Measurements from ENCODE around the gene CR2.

CR2 gene

DNA sequence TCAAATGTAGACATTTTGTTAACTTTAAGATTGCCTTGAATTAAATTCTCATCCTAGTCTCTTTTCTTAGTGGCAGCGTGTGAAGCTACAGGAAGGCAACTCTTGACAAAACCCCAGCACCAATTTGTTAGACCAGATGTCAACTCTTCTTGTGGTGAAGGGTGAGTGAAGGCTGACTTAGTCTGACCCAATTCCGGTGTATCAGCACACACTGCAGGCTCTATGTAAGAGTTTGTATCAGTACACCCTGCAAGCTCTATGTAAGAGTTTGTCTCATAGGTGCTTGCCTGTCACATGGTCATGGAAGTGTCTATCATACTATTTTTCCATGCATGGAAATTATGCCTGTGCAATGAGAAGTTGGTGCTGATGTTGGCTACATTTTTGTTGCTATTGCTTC lies 16.8 kb downstream of the CR2 start:
- Histone ChIP-seq H3K27ac (ENCODE audit: low read depth, low read length, poor library complexity, severe bottlenecking) (no peak overlapping the region), H3K9me3 (ENCODE audit: low read length) (no peaks in the 10 kb centered on the region), H3K79me2 (ENCODE audit: insufficient read depth, low read length) (no peaks in the 10 kb centered on the region), H3K9me2 (ENCODE audit: low read depth, low read length) (no peaks in the 10 kb centered on the region), H3K27me3 (ENCODE audit: insufficient read depth, low read length) (no peaks in the 10 kb centered on the region), H2AFZ (ENCODE audit: low read length) (no peak overlapping the region), H4K20me1 (ENCODE audit: insufficient read depth, low read length) (no peaks in the 10 kb centered on the region), H3F3A (ENCODE audit: insufficient read depth, low read length) (no peaks in the 10 kb centered on the region), H3K4me3 (ENCODE audit: low read depth, low read length, poor library complexity, severe bottlenecking) (no peak overlapping the region), H3K4me2 (ENCODE audit: low read length) (no peak overlapping the region), H3K9ac (ENCODE audit: low read length) (no peak overlapping the region), H3K4me1 (ENCODE audit: insufficient read depth, low read length, severe bottlenecking) (no peaks in the 10 kb centered on the region), H3K36me3 (ENCODE audit: insufficient read depth, low read length) (no peaks in the 10 kb centered on the region)
- TF ChIP-seq, protein P1, sequence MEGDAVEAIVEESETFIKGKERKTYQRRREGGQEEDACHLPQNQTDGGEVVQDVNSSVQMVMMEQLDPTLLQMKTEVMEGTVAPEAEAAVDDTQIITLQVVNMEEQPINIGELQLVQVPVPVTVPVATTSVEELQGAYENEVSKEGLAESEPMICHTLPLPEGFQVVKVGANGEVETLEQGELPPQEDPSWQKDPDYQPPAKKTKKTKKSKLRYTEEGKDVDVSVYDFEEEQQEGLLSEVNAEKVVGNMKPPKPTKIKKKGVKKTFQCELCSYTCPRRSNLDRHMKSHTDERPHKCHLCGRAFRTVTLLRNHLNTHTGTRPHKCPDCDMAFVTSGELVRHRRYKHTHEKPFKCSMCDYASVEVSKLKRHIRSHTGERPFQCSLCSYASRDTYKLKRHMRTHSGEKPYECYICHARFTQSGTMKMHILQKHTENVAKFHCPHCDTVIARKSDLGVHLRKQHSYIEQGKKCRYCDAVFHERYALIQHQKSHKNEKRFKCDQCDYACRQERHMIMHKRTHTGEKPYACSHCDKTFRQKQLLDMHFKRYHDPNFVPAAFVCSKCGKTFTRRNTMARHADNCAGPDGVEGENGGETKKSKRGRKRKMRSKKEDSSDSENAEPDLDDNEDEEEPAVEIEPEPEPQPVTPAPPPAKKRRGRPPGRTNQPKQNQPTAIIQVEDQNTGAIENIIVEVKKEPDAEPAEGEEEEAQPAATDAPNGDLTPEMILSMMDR (IDR thresholded peaks at IDR 0.05; ENCODE audit: low read length), result no peak
- no peak for TF ChIP-seq EZH2 (IDR thresholded peaks at IDR 0.05; ENCODE audit: borderline replicate concordance, low read length)

DNA sequence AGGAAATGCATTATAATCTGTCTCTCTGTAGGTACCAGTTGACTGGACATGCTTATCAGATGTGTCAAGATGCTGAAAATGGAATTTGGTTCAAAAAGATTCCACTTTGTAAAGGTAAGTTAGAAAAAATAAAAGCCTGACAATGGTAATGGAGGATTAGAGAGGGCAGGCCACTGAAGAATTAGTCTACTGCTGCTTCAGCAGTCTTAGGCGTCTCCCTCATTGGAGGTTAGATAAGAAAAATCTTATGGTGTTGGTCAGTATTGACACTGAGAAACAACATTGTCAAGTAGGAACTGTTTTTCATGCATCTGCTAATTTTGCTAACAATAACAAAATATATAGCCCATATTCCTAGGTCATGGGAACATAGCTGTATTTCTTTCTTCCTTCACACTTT lies 20.1 kb downstream of the CR2 start:
- Histone ChIP-seq H3K27me3 (ENCODE audit: insufficient read depth, low read length) (no peaks in the 10 kb centered on the region), H2AFZ (ENCODE audit: low read length) (no peak overlapping the region), H3K9me2 (ENCODE audit: low read depth, low read length) (no peaks in the 10 kb centered on the region), H3K27ac (ENCODE audit: low read depth, low read length, poor library complexity, severe bottlenecking) (no peak overlapping the region), H4K20me1 (ENCODE audit: insufficient read depth, low read length) (no peaks in the 10 kb centered on the region), H3K9ac (ENCODE audit: low read length) (no peak overlapping the region), H3K36me3 (ENCODE audit: insufficient read depth, low read length) (no peaks in the 10 kb centered on the region), H3K79me2 (ENCODE audit: insufficient read depth, low read length) (no peaks in the 10 kb centered on the region), H3K9me3 (ENCODE audit: low read length) (no peaks in the 10 kb centered on the region), H3K4me2 (ENCODE audit: low read length) (no peak overlapping the region), H3F3A (ENCODE audit: insufficient read depth, low read length) (no peaks in the 10 kb centered on the region), H3K4me3 (ENCODE audit: low read depth, low read length, poor library complexity, severe bottlenecking) (no peak overlapping the region), H3K4me1 (ENCODE audit: insufficient read depth, low read length, severe bottlenecking) (no peaks in the 10 kb centered on the region)
- TF ChIP-seq EZH2 (IDR thresholded peaks at IDR 0.05; ENCODE audit: borderline replicate concordance, low read length), result no peak
- TF ChIP-seq, protein P1 (IDR thresholded peaks at IDR 0.05; ENCODE audit: low read length), result no peak

DNA sequence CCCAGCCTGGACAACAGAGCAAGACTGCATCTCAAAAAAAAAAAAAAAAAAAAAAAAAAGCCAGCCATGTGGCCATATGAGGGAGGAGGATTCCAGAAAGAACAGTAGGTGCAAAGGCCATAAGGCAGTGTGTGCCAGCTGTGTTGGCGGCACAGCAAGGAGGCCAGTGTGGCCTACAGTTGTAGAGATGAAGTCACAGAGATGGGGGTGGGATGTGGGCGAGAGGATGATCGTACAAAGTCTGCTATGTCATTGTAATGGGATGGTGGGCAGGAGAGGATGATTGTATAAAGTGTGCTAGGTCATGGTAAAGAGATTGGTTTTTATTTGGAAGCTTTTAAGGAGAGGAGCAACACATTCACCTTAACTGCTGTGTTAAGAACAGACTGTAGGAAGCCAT lies 32.1 kb downstream of the CR2 start:
- Histone ChIP-seq H2AFZ (ENCODE audit: low read length) (no peak overlapping the region), H3K4me2 (ENCODE audit: low read length) (no peak overlapping the region), H3K4me1 (ENCODE audit: insufficient read depth, low read length, severe bottlenecking) (no peaks in the 10 kb centered on the region), H3K9me3 (ENCODE audit: low read length) (no peaks in the 10 kb centered on the region), H3K4me3 (ENCODE audit: low read depth, low read length, poor library complexity, severe bottlenecking) (no peak overlapping the region), H3K27ac (ENCODE audit: low read depth, low read length, poor library complexity, severe bottlenecking) (no peak overlapping the region), H4K20me1 (ENCODE audit: insufficient read depth, low read length) (no peaks in the 10 kb centered on the region), H3F3A (ENCODE audit: insufficient read depth, low read length) (no peaks in the 10 kb centered on the region), H3K9me2 (ENCODE audit: low read depth, low read length) (no peaks in the 10 kb centered on the region), H3K9ac (ENCODE audit: low read length) (no peak overlapping the region), H3K36me3 (ENCODE audit: insufficient read depth, low read length) (no peaks in the 10 kb centered on the region), H3K79me2 (ENCODE audit: insufficient read depth, low read length) (no peaks in the 10 kb centered on the region), H3K27me3 (ENCODE audit: insufficient read depth, low read length) (no peaks in the 10 kb centered on the region)
- TF ChIP-seq, protein P1 (IDR thresholded peaks at IDR 0.05; ENCODE audit: low read length), result no peak
- no peak for TF ChIP-seq EZH2 (IDR thresholded peaks at IDR 0.05; ENCODE audit: borderline replicate concordance, low read length)
